Subcutaneous abdominal adipose tissue (tissue), 5 donors: ENCODE results near the gene DDX43.

Experiments
- H3K27ac ChIP-seq: one replicate; pipeline ENCODE4 v1.7.0; 2013; ENCODE audit warnings: low read depth, mild to moderate bottlenecking, inconsistent platforms, low read length, moderate library complexity
- H3K27me3 ChIP-seq, 5 donors: one replicate each; pipeline ENCODE4 v1.7.0; 2013; ENCODE audit warnings: low read length in 5 of 5, inconsistent platforms in 1 of 5; ENCODE audit not compliant: control insufficient read depth in 5 of 5, insufficient read depth in 4 of 5
- H3K36me3 ChIP-seq, 5 donors: one replicate each; pipeline ENCODE4 v1.7.0; 2013; ENCODE audit warnings: low read length in 5 of 5; ENCODE audit not compliant: control insufficient read depth in 5 of 5, insufficient read depth in 5 of 5
- H3K4me1 ChIP-seq, 5 donors: one replicate each; pipeline ENCODE4 v1.7.0; 2013; ENCODE audit warnings: low read length in 5 of 5, mild to moderate bottlenecking in 3 of 5, moderate library complexity in 1 of 5; ENCODE audit not compliant: control insufficient read depth in 5 of 5, insufficient read depth in 5 of 5
- H3K4me3 ChIP-seq, 5 donors: one replicate each; pipeline ENCODE4 v1.7.0; 2013; ENCODE audit warnings: low read length in 5 of 5, low read depth in 1 of 5
- H3K9ac ChIP-seq, 5 donors: one replicate each; pipeline ENCODE4 v1.7.0; 2013; ENCODE audit warnings: low read length in 5 of 5, mild to moderate bottlenecking in 4 of 5, moderate library complexity in 3 of 5
- H3K9me3 ChIP-seq, 5 donors: one replicate each; pipeline ENCODE4 v1.7.0; 2013; ENCODE audit warnings: low read length in 5 of 5; ENCODE audit not compliant: control insufficient read depth in 5 of 5
- donor health status: healthy.
- donor health status: healthy.
- donor health status: healthy.
- donor health status: healthy.
- donor health status: healthy.

The DDX43 gene

DNA sequence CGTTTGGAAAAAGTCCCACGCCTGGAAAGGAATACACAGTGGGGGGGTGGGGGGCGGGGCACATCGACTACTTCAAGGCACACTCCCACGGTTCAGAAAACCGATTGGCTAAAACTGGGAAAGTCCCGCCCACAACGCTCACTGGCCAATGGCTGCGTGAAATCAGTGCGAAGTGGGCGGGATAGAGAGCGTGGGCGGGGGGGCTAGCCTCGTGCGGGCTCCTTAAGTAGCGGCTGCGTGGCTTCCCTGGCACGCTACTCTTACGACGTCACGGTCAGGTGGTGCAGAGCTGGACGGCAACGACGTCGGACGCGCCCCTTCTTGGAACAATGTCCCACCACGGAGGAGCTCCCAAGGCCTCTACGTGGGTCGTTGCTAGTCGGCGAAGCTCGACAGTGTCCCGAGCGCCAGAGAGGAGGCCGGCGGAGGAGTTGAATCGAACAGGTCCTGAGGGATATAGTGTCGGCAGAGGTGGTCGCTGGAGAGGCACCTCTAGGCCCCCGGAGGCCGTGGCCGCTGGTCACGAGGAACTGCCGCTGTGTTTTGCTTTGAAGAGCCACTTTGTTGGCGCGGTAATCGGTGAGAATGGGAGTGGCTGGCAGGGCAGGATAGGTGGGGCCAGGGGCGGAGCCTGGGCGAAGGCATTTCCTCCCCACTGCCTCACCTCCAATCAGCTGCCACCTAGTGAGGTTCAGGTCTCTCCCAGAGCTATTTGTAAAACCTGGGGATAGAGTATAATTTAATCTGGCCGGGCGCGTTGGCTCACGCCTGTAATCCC lies at the start of gene DDX43:
TSS of gene DDX43 (plus strand) at position 252 of the 778 bp plus-strand sequence. CDS start at position 330, 78 bp downstream.
- Histone ChIP-seq H3K9me3 (no peaks in the 10 kb centered on the region), H3K4me3 (peak within 1 kb of the TSS in 3 of 5 donors; percentile 28 to 42 (median 29)), H3K9ac (peak within 1 kb of the TSS in 1 of 5 donors; percentile 26), H3K27ac (no peak within 1 kb of the TSS), H3K36me3 (no peaks in the 10 kb centered on the region), H3K4me1 (peaks cover 0 to 3% (median 0%) of the 10 kb centered on the region in 5 donors), H3K27me3 (peaks cover 0 to 3% (median 0%) of the 10 kb centered on the region in 5 donors)

GRCh38 chr6:73348550-73349204 lies 46.0 kb upstream of the DDX43 start:
- Histone ChIP-seq H3K36me3 (no peaks in the 10 kb centered on the region), H3K9me3 (no peaks in the 10 kb centered on the region), H3K27ac (no peak overlapping the region), H3K4me1 (no peaks in the 10 kb centered on the region), H3K9ac (no peak overlapping the region), H3K27me3 (peaks cover 4 to 20% (median 16%) of the 10 kb centered on the region in 5 donors), H3K4me3 (no peak overlapping the region)

- peaks cover 4 to 20% (median 16%) of the 10 kb centered on the region in 5 donors for H3K27me3 ChIP-seq
- H3K27ac ChIP-seq: no peak overlapping the region
- no peak overlapping the region for H3K9ac ChIP-seq
- no peaks in the 10 kb centered on the region for H3K9me3 ChIP-seq
- H3K4me3 ChIP-seq: no peak overlapping the region
- no peaks in the 10 kb centered on the region for H3K4me1 ChIP-seq
- no peaks in the 10 kb centered on the region for H3K36me3 ChIP-seq
Measured at GRCh38 chr6:73349311-73349710, 45.3 kb upstream of the DDX43 start.

- no peak within 1 kb of the TSS for H3K27ac ChIP-seq
- no peak within 1 kb of the TSS for H3K9ac ChIP-seq
- H3K4me1 ChIP-seq: no peaks in the 10 kb centered on the region
- peaks cover 0 to 8% (median 8%) of the 10 kb centered on the region in 5 donors for H3K27me3 ChIP-seq
- no peaks in the 10 kb centered on the region for H3K9me3 ChIP-seq
- no peaks in the 10 kb centered on the region for H3K36me3 ChIP-seq
- H3K4me3 ChIP-seq: no peak within 1 kb of the TSS
Measured at GRCh38 chr6:73353636-73354593, 40.7 kb upstream of the DDX43 start, which contains the start of gene DPPA5. TSS of gene DPPA5 (minus strand) at chr6:73354276. CDS start at chr6:73354225, 51 bp downstream.

GRCh38 chr6:73362358-73362757 lies 32.3 kb upstream of the DDX43 start, which contains the start of gene KHDC3L:
TSS of gene KHDC3L (plus strand) at chr6:73362658. CDS start at chr6:73362730, 72 bp downstream.
- Histone ChIP-seq H3K27me3 (no peaks in the 10 kb centered on the region), H3K36me3 (no peaks in the 10 kb centered on the region), H3K4me3 (no peak within 1 kb of the TSS), H3K9me3 (peaks cover 0 to 3% (median 0%) of the 10 kb centered on the region in 5 donors), H3K9ac (no peak within 1 kb of the TSS), H3K4me1 (no peaks in the 10 kb centered on the region), H3K27ac (no peak within 1 kb of the TSS)

- H3K9ac ChIP-seq: no peak overlapping the region
- H3K4me3 ChIP-seq: no peak overlapping the region
- no peaks in the 10 kb centered on the region for H3K36me3 ChIP-seq
- H3K9me3 ChIP-seq: peaks cover 0 to 3% (median 0%) of the 10 kb centered on the region in 5 donors
- H3K4me1 ChIP-seq: no peaks in the 10 kb centered on the region
- H3K27ac ChIP-seq: no peak overlapping the region
- H3K27me3 ChIP-seq: no peaks in the 10 kb centered on the region
Measured at GRCh38 chr6:73362869-73363536, 31.6 kb upstream of the DDX43 start.

- no peak overlapping the region for H3K4me3 ChIP-seq
- no peaks in the 10 kb centered on the region for H3K27me3 ChIP-seq
- no peak overlapping the region for H3K27ac ChIP-seq
- no peak overlapping the region for H3K9ac ChIP-seq
- no peaks in the 10 kb centered on the region for H3K36me3 ChIP-seq
- H3K9me3 ChIP-seq: peaks cover 0 to 3% (median 0%) of the 10 kb centered on the region in 5 donors
- no peaks in the 10 kb centered on the region for H3K4me1 ChIP-seq
Measured at GRCh38 chr6:73363537-73363875, 31.1 kb upstream of the DDX43 start.

DNA sequence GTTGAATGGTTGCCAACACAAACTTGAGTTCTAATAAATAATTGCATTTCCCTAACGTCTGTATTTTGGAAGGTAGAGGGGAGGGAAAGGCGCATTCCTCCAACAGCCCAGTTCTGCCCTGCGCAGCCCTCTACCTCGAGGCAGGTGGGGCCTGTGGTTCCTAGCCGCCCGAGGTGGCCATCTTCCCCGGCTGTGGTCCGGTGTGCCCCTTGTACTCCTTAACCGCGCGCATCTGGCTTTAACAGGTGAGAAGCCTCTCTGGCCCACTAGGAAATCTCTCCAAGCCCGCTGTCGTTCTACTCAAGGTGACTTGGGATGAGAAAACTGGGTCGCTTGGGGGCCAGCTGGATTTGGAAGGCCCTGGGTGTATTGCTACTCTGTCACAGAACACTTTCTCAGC lies 30.5 kb upstream of the DDX43 start:
- Histone ChIP-seq H3K36me3 (no peaks in the 10 kb centered on the region), H3K27me3 (no peaks in the 10 kb centered on the region), H3K9me3 (peaks cover 0 to 3% (median 0%) of the 10 kb centered on the region in 5 donors), H3K9ac (no peak overlapping the region), H3K4me3 (no peak overlapping the region), H3K27ac (no peak overlapping the region), H3K4me1 (no peaks in the 10 kb centered on the region)

DNA sequence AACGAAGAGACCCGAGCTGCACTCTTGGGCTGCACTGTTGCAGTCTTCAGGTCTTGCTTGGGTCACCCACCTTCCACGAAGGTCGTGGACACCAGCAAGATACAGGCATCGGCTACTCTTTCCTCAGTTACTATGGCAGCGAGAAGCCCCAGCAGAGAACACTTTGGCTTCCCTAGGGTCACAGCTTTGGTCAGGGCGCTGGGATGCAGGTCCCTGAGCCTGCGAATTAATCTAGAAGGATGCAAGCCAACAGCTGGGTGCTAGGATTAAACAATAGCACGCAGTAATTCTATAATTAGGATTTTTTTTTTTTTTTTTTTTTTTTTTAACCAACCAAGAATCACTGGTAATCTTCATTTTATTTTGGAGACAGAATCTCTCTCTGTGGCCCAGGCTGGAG lies 30.1 kb upstream of the DDX43 start:
- H3K36me3 ChIP-seq: no peaks in the 10 kb centered on the region
- H3K9me3 ChIP-seq: peaks cover 0 to 3% (median 0%) of the 10 kb centered on the region in 5 donors
- no peak overlapping the region for H3K27ac ChIP-seq
- H3K4me3 ChIP-seq: no peak overlapping the region
- no peaks in the 10 kb centered on the region for H3K4me1 ChIP-seq
- H3K9ac ChIP-seq: no peak overlapping the region
- no peaks in the 10 kb centered on the region for H3K27me3 ChIP-seq
